SW480 (cell line): ENCODE results near the gene FAM169A.
"Not testable (repeated sequence)": the region's sequence is repeated elsewhere in the genome, so short reads cannot be mapped to it uniquely, and the experiment has no call there.

ENCODE experiments used
- DNase-seq: peaks from one replicate; pipeline ENCODE4 v3.0.0-alpha.2; 2016; ENCODE audit warnings: low spot score

Gene FAM169A

GRCh38 chr5:74865804-74866595, at the start of gene FAM169A:
TSS of gene FAM169A (minus strand) at chr5:74866387. CDS start at chr5:74841676, 24,711 bp downstream.
- DNase-seq = peak; percentile 66

GRCh38 chr5:74915488-74915887, 49.3 kb upstream of the FAM169A start:
- no peak for DNase-seq

- not testable (repeated sequence) for DNase-seq
These were observed 45.2 kb upstream of the FAM169A start for GRCh38 chr5:74911421-74911820.

GRCh38 chr5:74909888-74910287, 43.7 kb upstream of the FAM169A start:
- DNase-seq = not testable (repeated sequence)

- not testable (repeated sequence) for DNase-seq
These were observed 42.0 kb upstream of the FAM169A start for GRCh38 chr5:74908237-74908636.

GRCh38 chr5:74904713-74905112, 38.5 kb upstream of the FAM169A start:
- DNase-seq = not testable (repeated sequence)

- DNase-seq = peak; percentile 82
These were observed 37.1 kb upstream of the FAM169A start for GRCh38 chr5:74903165-74903787.

- no peak for DNase-seq
These were observed 30.9 kb upstream of the FAM169A start for GRCh38 chr5:74897049-74897448.

GRCh38 chr5:74895906-74896305, 29.7 kb upstream of the FAM169A start:
- DNase-seq = no peak

GRCh38 chr5:74894351-74894750, 28.2 kb upstream of the FAM169A start:
- DNase-seq = no peak

GRCh38 chr5:74892921-74893320, 26.7 kb upstream of the FAM169A start:
- DNase-seq = no peak

GRCh38 chr5:74889523-74890105, 23.4 kb upstream of the FAM169A start:
- DNase-seq = no peak

- DNase-seq = no peak
These were observed 21.9 kb upstream of the FAM169A start for GRCh38 chr5:74888117-74888516.

GRCh38 chr5:74885170-74885569, 19.0 kb upstream of the FAM169A start:
- DNase-seq = peak; percentile 74

- DNase-seq = not testable (repeated sequence)
These were observed 16.4 kb upstream of the FAM169A start for GRCh38 chr5:74882379-74883134.

GRCh38 chr5:74877624-74878304, 11.6 kb upstream of the FAM169A start:
- no peak for DNase-seq

- peak; percentile 47 for DNase-seq
These were observed 10.0 kb upstream of the FAM169A start for GRCh38 chr5:74875994-74876791.

- DNase-seq = no peak
These were observed 7.5 kb upstream of the FAM169A start for GRCh38 chr5:74873525-74874249.

- DNase-seq = no peak
These were observed 4.3 kb upstream of the FAM169A start for GRCh38 chr5:74870299-74871067.
